ENCODE measurements around the gene HIVEP2.

DNA sequence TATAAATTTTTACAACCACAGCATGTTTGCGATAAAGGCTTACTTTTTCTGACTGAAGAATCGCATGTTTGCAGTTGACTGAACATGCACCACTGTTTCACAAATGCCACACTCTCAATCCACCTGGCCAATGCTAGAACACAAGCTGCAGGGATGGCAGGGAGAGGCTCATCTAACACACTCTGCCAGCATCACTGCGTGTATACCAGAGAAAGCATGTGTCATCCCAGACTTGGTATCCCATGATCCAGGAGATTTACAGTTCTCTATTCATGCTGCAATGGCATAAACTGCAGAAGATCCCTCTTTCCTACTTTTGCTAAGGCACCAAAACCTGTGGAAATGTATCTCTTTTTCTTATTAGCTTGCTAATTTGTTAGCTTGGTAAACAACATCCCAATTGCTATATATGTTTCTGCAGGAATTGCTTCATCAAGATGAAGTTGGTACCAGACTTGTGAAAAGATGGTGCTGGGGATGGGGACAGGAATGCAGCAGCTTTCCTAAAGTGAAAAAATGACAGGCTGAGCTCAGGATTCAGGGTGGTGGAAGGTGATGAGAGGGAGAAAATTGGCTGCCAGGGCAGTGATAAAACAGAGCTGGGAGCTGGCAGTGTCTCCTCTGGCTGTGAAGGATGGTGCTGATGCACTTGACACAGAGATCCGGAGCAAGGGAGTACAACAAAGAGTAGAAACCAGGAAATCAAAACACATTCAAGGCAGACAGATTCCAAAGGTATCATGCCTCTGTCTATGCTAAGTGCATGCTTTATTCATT lies 186.9 kb downstream of the HIVEP2 start:
- TF ChIP-seq POLR2A (IDR thresholded peaks at IDR 0.05) (no peak), POLR2AphosphoS5 (IDR thresholded peaks at IDR 0.05) (no peak)
- TF ChIP-seq, protein P1, sequence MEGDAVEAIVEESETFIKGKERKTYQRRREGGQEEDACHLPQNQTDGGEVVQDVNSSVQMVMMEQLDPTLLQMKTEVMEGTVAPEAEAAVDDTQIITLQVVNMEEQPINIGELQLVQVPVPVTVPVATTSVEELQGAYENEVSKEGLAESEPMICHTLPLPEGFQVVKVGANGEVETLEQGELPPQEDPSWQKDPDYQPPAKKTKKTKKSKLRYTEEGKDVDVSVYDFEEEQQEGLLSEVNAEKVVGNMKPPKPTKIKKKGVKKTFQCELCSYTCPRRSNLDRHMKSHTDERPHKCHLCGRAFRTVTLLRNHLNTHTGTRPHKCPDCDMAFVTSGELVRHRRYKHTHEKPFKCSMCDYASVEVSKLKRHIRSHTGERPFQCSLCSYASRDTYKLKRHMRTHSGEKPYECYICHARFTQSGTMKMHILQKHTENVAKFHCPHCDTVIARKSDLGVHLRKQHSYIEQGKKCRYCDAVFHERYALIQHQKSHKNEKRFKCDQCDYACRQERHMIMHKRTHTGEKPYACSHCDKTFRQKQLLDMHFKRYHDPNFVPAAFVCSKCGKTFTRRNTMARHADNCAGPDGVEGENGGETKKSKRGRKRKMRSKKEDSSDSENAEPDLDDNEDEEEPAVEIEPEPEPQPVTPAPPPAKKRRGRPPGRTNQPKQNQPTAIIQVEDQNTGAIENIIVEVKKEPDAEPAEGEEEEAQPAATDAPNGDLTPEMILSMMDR (IDR thresholded peaks at IDR 0.05): no peak

Measured in stomach (tissue), 4 donors.